HCT116 (cell line): Measurements from ENCODE around the gene SHC2.

Experiments
- ATF3 ChIP-seq: IDR thresholded peaks from 2 replicates; pipeline ENCODE4 v1.6.1; 2012
- CTCF ChIP-seq, 3 experiments: fragments of 200-600 bp in 1 of 3; sonication (generic) in 1 of 3; IDR thresholded peaks in 2 of 3; conservative IDR thresholded peaks in 1 of 3; 2 replicates each; pipeline ENCODE4 v1.5.1; 2012 to 2017; ENCODE audit warnings: low read depth in 2 of 3, low read length in 2 of 3, antibody characterized with exemption in 1 of 3, borderline replicate concordance in 1 of 3, control low read depth in 1 of 3, mild to moderate bottlenecking in 1 of 3, mixed read lengths in 1 of 3, mixed run types in 1 of 3, moderate library complexity in 1 of 3; ENCODE audit not compliant: insufficient read depth in 1 of 3
- ELF1 ChIP-seq: IDR thresholded peaks from 2 replicates; pipeline ENCODE4 v1.6.1; 2012; ENCODE audit warnings: low read depth, borderline replicate concordance
- EZH2 ChIP-seq: fragments of 200-600 bp; sonication (generic); IDR thresholded peaks from 2 replicates; pipeline ENCODE4 v1.6.1; 2017; ENCODE audit warnings: antibody characterized with exemption, mixed run types
- FOSL1 ChIP-seq: IDR thresholded peaks from 2 replicates; pipeline ENCODE4 v1.6.1; 2012; ENCODE audit warnings: low read depth
- MAX ChIP-seq: IDR thresholded peaks from 2 replicates; pipeline ENCODE4 v1.6.1; 2012
- POLR2A ChIP-seq: IDR thresholded peaks from 2 replicates; pipeline ENCODE4 v1.7.0; 2011; ENCODE audit warnings: borderline replicate concordance; ENCODE audit not compliant: insufficient read depth, insufficient read length; ENCODE audit errors: extremely low read depth
- SIN3A ChIP-seq: IDR thresholded peaks from 2 replicates; pipeline ENCODE4 v1.6.1; 2012; ENCODE audit warnings: low read depth
- TCF7L2 ChIP-seq: IDR thresholded peaks from 2 replicates; pipeline ENCODE4 v1.7.0; 2011; ENCODE audit warnings: borderline replicate concordance, inconsistent platforms; ENCODE audit not compliant: insufficient read depth, insufficient read length; ENCODE audit errors: extremely low read depth
- ZNF274 ChIP-seq: fragments of 200-500 bp; sonication (Bioruptor generic); IDR thresholded peaks from 2 replicates; pipeline ENCODE4 v1.6.1; 2014; ENCODE audit warnings: mild to moderate bottlenecking, low read depth, low read length, inconsistent platforms

- no peak for TF ChIP-seq ZNF274
- TF ChIP-seq POLR2A = no peak
- no peak for TF ChIP-seq MAX
- TF ChIP-seq CTCF (IDR thresholded peaks at IDR 0.05 in 2 of 3, conservative IDR thresholded peaks at IDR 0.05 in 1 of 3; ENCODE audit: borderline replicate concordance in 1 of 3, insufficient read depth in 1 of 3, low read depth in 2 of 3, low read length in 2 of 3) = no peak
- TF ChIP-seq SIN3A = no peak
- TF ChIP-seq ELF1 = no peak
- no peak for TF ChIP-seq ATF3
- no peak for TF ChIP-seq EZH2
- no peak for TF ChIP-seq TCF7L2
- no peak for TF ChIP-seq FOSL1
Measured at GRCh38 chr19:430701-431100, 30.1 kb downstream of the SHC2 start.
